Measurements from ENCODE around the gene AGPAT2. TPM values are rescaled to one million over a fixed set of nuclear protein-coding genes. Genes with fewer than 3 reads are reported as not detected.
"Not testable (repeated sequence)": the region's sequence is repeated elsewhere in the genome, so short reads cannot be mapped to it uniquely, and the experiment has no call there.

AGPAT2 gene
- total RNA-seq, 1 donor from 2014 or later: 41.9 TPM

GRCh38 chr9:136644343-136644592 lies 43.0 kb downstream of the AGPAT2 start:
- Histone ChIP-seq H3K36me3 (ENCODE audit: control insufficient read depth, insufficient read depth, low read length) (no peaks in the 10 kb centered on the region), H3K27me3 (ENCODE audit: control insufficient read depth, insufficient read depth, low read length) (peaks cover 10% of the 10 kb centered on the region), H3K4me3 (ENCODE audit: low read depth, low read length) (no peak overlapping the region)
- TF ChIP-seq CTCF (IDR thresholded peaks at IDR 0.05; ENCODE audit: insufficient read depth, low read length, severe bottlenecking): no peak
- DNase-seq (ENCODE audit: low read depth): no peak
- FAIRE-seq: no peak

GRCh38 chr9:136643596-136644342 lies 43.5 kb downstream of the AGPAT2 start:
- Histone ChIP-seq H3K4me3 (ENCODE audit: low read depth, low read length) (no peak overlapping the region), H3K36me3 (ENCODE audit: control insufficient read depth, insufficient read depth, low read length) (no peaks in the 10 kb centered on the region), H3K27me3 (ENCODE audit: control insufficient read depth, insufficient read depth, low read length) (peaks cover 10% of the 10 kb centered on the region)
- no peak for DNase-seq (ENCODE audit: low read depth)
- no peak for FAIRE-seq
- TF ChIP-seq CTCF (IDR thresholded peaks at IDR 0.05; ENCODE audit: insufficient read depth, low read length, severe bottlenecking): no peak

GRCh38 chr9:136642439-136642921 lies 44.8 kb downstream of the AGPAT2 start:
- H3K27me3 ChIP-seq (ENCODE audit: control insufficient read depth, insufficient read depth, low read length): peaks cover 10% of the 10 kb centered on the region
- FAIRE-seq: no peak
- no peak for DNase-seq (ENCODE audit: low read depth)
- H3K36me3 ChIP-seq (ENCODE audit: control insufficient read depth, insufficient read depth, low read length): no peaks in the 10 kb centered on the region
- TF ChIP-seq CTCF (IDR thresholded peaks at IDR 0.05; ENCODE audit: insufficient read depth, low read length, severe bottlenecking): no peak
- no peak overlapping the region for H3K4me3 ChIP-seq (ENCODE audit: low read depth, low read length)

GRCh38 chr9:136640171-136641111 lies 46.8 kb downstream of the AGPAT2 start:
- Histone ChIP-seq H3K4me3 (ENCODE audit: low read depth, low read length) (no peak overlapping the region), H3K36me3 (ENCODE audit: control insufficient read depth, insufficient read depth, low read length) (no peaks in the 10 kb centered on the region), H3K27me3 (ENCODE audit: control insufficient read depth, insufficient read depth, low read length) (peaks cover 8% of the 10 kb centered on the region)
- no peak for DNase-seq (ENCODE audit: low read depth)
- no peak for FAIRE-seq
- no peak for TF ChIP-seq CTCF (IDR thresholded peaks at IDR 0.05; ENCODE audit: insufficient read depth, low read length, severe bottlenecking)

- FAIRE-seq (no peak), DNase-seq (ENCODE audit: low read depth) (no peak)
- Histone ChIP-seq H3K36me3 (ENCODE audit: control insufficient read depth, insufficient read depth, low read length) (no peaks in the 10 kb centered on the region), H3K27me3 (ENCODE audit: control insufficient read depth, insufficient read depth, low read length) (no peaks in the 10 kb centered on the region), H3K4me3 (ENCODE audit: low read depth, low read length) (no peak overlapping the region)
- TF ChIP-seq CTCF (IDR thresholded peaks at IDR 0.05; ENCODE audit: insufficient read depth, low read length, severe bottlenecking): no peak
These were observed 52.4 kb downstream of the AGPAT2 start for GRCh38 chr9:136634904-136635303.

- H3K36me3 ChIP-seq (ENCODE audit: control insufficient read depth, insufficient read depth, low read length); H3K4me3 ChIP-seq (ENCODE audit: low read depth, low read length); H3K27me3 ChIP-seq (ENCODE audit: control insufficient read depth, insufficient read depth, low read length); DNase-seq (ENCODE audit: low read depth): not testable (repeated sequence)
- peak; percentile 50 for FAIRE-seq
These were observed 54.7 kb downstream of the AGPAT2 start for GRCh38 chr9:136632491-136633106.

- not testable (repeated sequence) for H3K4me3 ChIP-seq (ENCODE audit: low read depth, low read length); H3K27me3 ChIP-seq (ENCODE audit: control insufficient read depth, insufficient read depth, low read length); DNase-seq (ENCODE audit: low read depth); FAIRE-seq; H3K36me3 ChIP-seq (ENCODE audit: control insufficient read depth, insufficient read depth, low read length)
These were observed 55.2 kb downstream of the AGPAT2 start for GRCh38 chr9:136632072-136632471.
